K562 (cell line): ENCODE measurements around the gene DDR1. TPM values are rescaled to one million over a fixed set of nuclear protein-coding genes. Genes with fewer than 3 reads are reported as not detected.

Source experiments
- BACH1 ChIP-seq: fragments of 200-800 bp; sonication (Bioruptor generic); IDR thresholded peaks from 2 replicates; pipeline ENCODE4 v1.6.1; 2016; ENCODE audit warnings: missing genetic modification characterization, missing compliant biosample characterization
- BHLHE40 ChIP-seq: IDR thresholded peaks from 2 replicates; pipeline ENCODE4 v1.6.1; 2011; ENCODE audit warnings: low read length, improper control_type of control experiment
- COPS2 ChIP-seq: fragments of 450-650 bp; conservative IDR thresholded peaks from 2 replicates; pipeline ENCODE4 v1.6.1; 2016; ENCODE audit warnings: mild to moderate bottlenecking, moderate library complexity
- DPF2 ChIP-seq: fragments of 450-650 bp; IDR thresholded peaks from 2 replicates; pipeline ENCODE4 v1.6.1; 2016
- FIP1L1 ChIP-seq: fragments of 200-400 bp; formaldehyde crosslinking; IDR thresholded peaks from 2 replicates; pipeline ENCODE4 v1.6.1; 2018; ENCODE audit warnings: mild to moderate bottlenecking, low read depth, low read length; ENCODE audit not compliant: poor library complexity, severe bottlenecking
- FUS ChIP-seq: fragments of 200-400 bp; formaldehyde crosslinking; optimal IDR thresholded peaks from 2 replicates; pipeline ENCODE3; 2017; ENCODE audit warnings: low read depth, low read length
- HMG20B ChIP-seq: fragments of 250-450 bp; sonication (Bioruptor Pico); IDR thresholded peaks from 2 replicates; pipeline ENCODE4 v1.5.0; 2021; ENCODE audit warnings: mild to moderate bottlenecking
- KAT7 ChIP-seq: sonication (generic); formaldehyde crosslinking; IDR thresholded peaks from 2 replicates; pipeline ENCODE4 v1.8.0; 2022; ENCODE audit warnings: missing genetic modification reagents, mild to moderate bottlenecking, borderline replicate concordance
- MIER1 ChIP-seq: fragments of 450-650 bp; IDR thresholded peaks from 2 replicates; pipeline ENCODE4 v1.6.1; 2016; ENCODE audit warnings: antibody characterized with exemption, mild to moderate bottlenecking, low read depth
- MYBL2 ChIP-seq, 2 experiments: fragments of 450-650 bp in 1 of 2; sonication (generic) in 1 of 2; formaldehyde crosslinking in 1 of 2; IDR thresholded peaks; 2 replicates each; pipeline versions ENCODE4 v1.6.1 to v1.8.1; 2017 to 2022; ENCODE audit warnings: borderline replicate concordance in 1 of 2, inconsistent platforms in 1 of 2, low read depth in 1 of 2, mild to moderate bottlenecking in 1 of 2, missing genetic modification reagents in 1 of 2, moderate library complexity in 1 of 2
- NCOA4 ChIP-seq: fragments of 450-650 bp; IDR thresholded peaks from 2 replicates; pipeline ENCODE4 v1.6.1; 2018; ENCODE audit warnings: mild to moderate bottlenecking; ENCODE audit not compliant: partially characterized antibody
- NRF1 ChIP-seq, 2 experiments: fragments of 450-650 bp; IDR thresholded peaks in 1 of 2; conservative IDR thresholded peaks in 1 of 2; 2 replicates each; pipeline ENCODE4 v1.6.1; 2014; ENCODE audit warnings: mild to moderate bottlenecking in 2 of 2
- PTBP1 ChIP-seq: fragments of 200-400 bp; formaldehyde crosslinking; IDR thresholded peaks from 2 replicates; pipeline ENCODE4 v1.6.1; 2017; ENCODE audit warnings: low read depth, low read length
- SAFB ChIP-seq: fragments of 200-400 bp; formaldehyde crosslinking; IDR thresholded peaks from 2 replicates; pipeline ENCODE4 v1.6.1; 2017; ENCODE audit warnings: low read depth, low read length, borderline replicate concordance
- TEAD2 ChIP-seq: fragments of 450-650 bp; IDR thresholded peaks from 2 replicates; pipeline ENCODE4 v1.6.1; 2016; ENCODE audit warnings: missing genetic modification characterization, control low read depth, missing compliant biosample characterization
- THRA ChIP-seq: fragments of 450-650 bp; IDR thresholded peaks from 2 replicates; pipeline ENCODE4 v1.6.1; 2017; ENCODE audit warnings: mild to moderate bottlenecking, moderate library complexity
- ZNF23 ChIP-seq: fragments of 250-450 bp; sonication (Bioruptor Pico); IDR thresholded peaks from 2 replicates; pipeline ENCODE4 v1.4.0; 2020; ENCODE audit warnings: mild to moderate bottlenecking
- ZNF316 ChIP-seq: fragments of 450-650 bp; IDR thresholded peaks from 2 replicates; pipeline ENCODE4 v1.6.1; 2016
- ZNF354B ChIP-seq: fragments of 250-450 bp; sonication (Bioruptor Pico); IDR thresholded peaks from 2 replicates; pipeline ENCODE4 v1.4.0; 2020
- ZSCAN29 ChIP-seq: fragments of 450-650 bp; IDR thresholded peaks from 2 replicates; pipeline ENCODE4 v1.6.1; 2017
- polyA plus RNA-seq, 8 experiments: library from polyadenylated mRNA; depleted of rRNA in 4 of 8; stranded (reverse) in 5 of 8; unstranded in 3 of 8; fragments of >200 nt; fragmentation: Nextera tagmentation in 2 of 8; fragmentation: Illumina TruSeq in 1 of 8; extraction: Ambion mirVana in 2 of 8; extraction: Trizol in 1 of 8; gene quantifications; 2 replicates each; pipeline versions ENCODE4 v1.2.1 to v1.2.3, GENCODE V29; 2011 to 2014; ENCODE audit warnings: inconsistent platforms in 1 of 8, missing spikeins in 1 of 8
- total RNA-seq, 7 experiments: library from RNA; depleted of rRNA in 6 of 7; stranded (reverse); fragments of >200 nt in 6 of 7; fragmentation: Illumina TruSeq in 2 of 7; extraction: Trizol in 2 of 7; gene quantifications; 2 replicates each; pipeline versions ENCODE4 v1.2.1 to v1.2.3, GENCODE V29; 2011 to 2021; ENCODE audit warnings: low replicate concordance in 1 of 7
- TF ChIP-seq, protein P1 (sequence below), 2 experiments: fragments of 450-650 bp; conservative IDR thresholded peaks; 2 replicates each; pipeline ENCODE4 v1.6.1; 2017; ENCODE audit warnings: mild to moderate bottlenecking in 2 of 2, moderate library complexity in 2 of 2
- TF ChIP-seq, protein P2 (sequence below), 2 experiments: IDR thresholded peaks in 1 of 2; conservative IDR thresholded peaks in 1 of 2; 2 replicates each; pipeline ENCODE4 v1.6.1; 2016; ENCODE audit warnings: low read depth in 2 of 2, mild to moderate bottlenecking in 1 of 2, missing compliant biosample characterization in 1 of 2, missing genetic modification characterization in 1 of 2, moderate library complexity in 1 of 2

Gene DDR1
- total and polyA plus RNA-seq, 9 of the 15 experiments (the other 6 are each of a cell fraction or from before 2014, with no cell fraction given), result 1.4 to 44.6 (median 12.2) TPM

DNA sequence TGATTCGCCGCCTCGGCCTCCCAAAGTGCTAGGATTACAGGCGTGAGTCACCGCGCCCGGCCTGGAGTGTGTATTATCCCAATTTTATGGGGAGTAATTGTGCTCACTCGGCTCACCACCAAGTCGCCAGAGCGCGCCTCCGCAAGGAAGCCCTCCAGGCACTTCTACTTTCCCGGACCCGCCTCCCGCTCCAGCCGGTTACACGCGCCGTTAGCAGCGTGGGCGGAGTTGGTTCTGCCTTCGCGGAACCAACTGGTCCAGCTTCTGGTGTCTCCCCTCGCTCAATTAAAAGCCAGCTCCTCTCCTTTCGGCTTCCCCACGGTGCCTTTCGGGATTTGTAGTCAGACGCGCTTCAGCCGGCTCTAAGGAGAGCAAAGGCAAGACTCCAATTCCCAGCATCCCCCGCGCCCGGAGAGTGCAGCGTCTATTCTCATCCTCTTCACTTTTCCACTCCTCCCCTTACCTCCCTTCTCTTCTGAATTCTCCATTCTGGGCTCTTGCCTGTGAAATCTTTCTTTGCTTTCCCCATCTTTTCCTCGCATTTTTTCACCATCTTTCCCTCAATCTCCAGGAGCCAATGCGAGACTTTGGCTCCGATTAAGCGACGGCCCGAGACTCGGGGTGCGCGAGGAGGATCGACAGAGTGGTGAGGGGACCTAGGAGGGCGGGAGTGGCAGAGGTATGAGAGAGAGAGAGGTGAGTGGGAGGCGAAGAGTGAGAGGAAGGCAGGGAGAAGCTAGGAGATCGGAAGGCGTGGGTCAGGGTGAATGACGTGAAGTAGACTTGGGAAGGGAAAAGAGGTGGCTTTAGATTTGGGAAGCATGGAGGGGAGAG, 23.7 kb downstream of the DDR1 start, which contains the start of gene GTF2H4 (continued):
- TF ChIP-seq THRA, result no peak
- TF ChIP-seq FIP1L1, result no peak
- peak; percentile 84 for TF ChIP-seq BACH1 (tag)
- TF ChIP-seq DPF2, result peak; percentile 81
- no peak for TF ChIP-seq TEAD2 (tag)
- TF ChIP-seq, protein P1, sequence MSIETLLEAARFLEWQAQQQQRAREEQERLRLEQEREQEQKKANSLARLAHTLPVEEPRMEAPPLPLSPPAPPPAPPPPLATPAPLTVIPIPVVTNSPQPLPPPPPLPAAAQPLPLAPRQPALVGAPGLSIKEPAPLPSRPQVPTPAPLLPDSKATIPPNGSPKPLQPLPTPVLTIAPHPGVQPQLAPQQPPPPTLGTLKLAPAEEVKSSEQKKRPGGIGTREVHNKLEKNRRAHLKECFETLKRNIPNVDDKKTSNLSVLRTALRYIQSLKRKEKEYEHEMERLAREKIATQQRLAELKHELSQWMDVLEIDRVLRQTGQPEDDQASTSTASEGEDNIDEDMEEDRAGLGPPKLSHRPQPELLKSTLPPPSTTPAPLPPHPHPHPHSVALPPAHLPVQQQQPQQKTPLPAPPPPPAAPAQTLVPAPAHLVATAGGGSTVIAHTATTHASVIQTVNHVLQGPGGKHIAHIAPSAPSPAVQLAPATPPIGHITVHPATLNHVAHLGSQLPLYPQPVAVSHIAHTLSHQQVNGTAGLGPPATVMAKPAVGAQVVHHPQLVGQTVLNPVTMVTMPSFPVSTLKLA (conservative IDR thresholded peaks at IDR 0.05), result peak; percentile 97 to 99
- 0 out of 2 replicates have a peak, but pooled peaks have one; percentile 67 for TF ChIP-seq MIER1
- TF ChIP-seq NCOA4, result no peak
- TF ChIP-seq HMG20B, result no peak
- peak; percentile 71; the same call in 1 of the 2 replicates for TF ChIP-seq KAT7 (CRISPR knock-in tag)
- no peak for TF ChIP-seq ZNF23
- no peak for TF ChIP-seq ZNF354B (CRISPR knock-in tag)
- TF ChIP-seq COPS2, result no peak
- TF ChIP-seq SAFB, result no peak
- TF ChIP-seq MYBL2 (IDR thresholded peaks at IDR 0.05; ENCODE audit: low read depth), result peak; percentile 24; the same call in 1 of the 2 replicates
- no peak for TF ChIP-seq MYBL2 (CRISPR knock-in tag; IDR thresholded peaks at IDR 0.05; ENCODE audit: borderline replicate concordance)
- TF ChIP-seq NRF1 (conservative IDR thresholded peaks at IDR 0.05 in 1 of 2, IDR thresholded peaks at IDR 0.05 in 1 of 2), result peak; percentile 58 to 69
- TF ChIP-seq, protein P2, sequence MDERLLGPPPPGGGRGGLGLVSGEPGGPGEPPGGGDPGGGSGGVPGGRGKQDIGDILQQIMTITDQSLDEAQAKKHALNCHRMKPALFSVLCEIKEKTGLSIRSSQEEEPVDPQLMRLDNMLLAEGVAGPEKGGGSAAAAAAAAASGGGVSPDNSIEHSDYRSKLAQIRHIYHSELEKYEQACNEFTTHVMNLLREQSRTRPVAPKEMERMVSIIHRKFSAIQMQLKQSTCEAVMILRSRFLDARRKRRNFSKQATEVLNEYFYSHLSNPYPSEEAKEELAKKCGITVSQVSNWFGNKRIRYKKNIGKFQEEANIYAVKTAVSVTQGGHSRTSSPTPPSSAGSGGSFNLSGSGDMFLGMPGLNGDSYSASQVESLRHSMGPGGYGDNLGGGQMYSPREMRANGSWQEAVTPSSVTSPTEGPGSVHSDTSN (CRISPR knock-in tag; IDR thresholded peaks at IDR 0.05; ENCODE audit: low read depth), result no peak
- TF ChIP-seq, protein P2 (tag; conservative IDR thresholded peaks at IDR 0.05; ENCODE audit: low read depth), result peak; percentile 15; the same call in 1 of the 2 replicates
- TF ChIP-seq ZSCAN29, result no peak
- TF ChIP-seq FUS, result no peak
- TF ChIP-seq PTBP1, result peak; percentile 98
- TF ChIP-seq ZNF316, result 0 out of 2 replicates have a peak, but pooled peaks have one; percentile 6
- TF ChIP-seq BHLHE40, result peak; percentile 73
